HG03064 (cell line): ENCODE data around the gene STC2.
"Not testable (repeated sequence)": the region's sequence is repeated elsewhere in the genome, so short reads cannot be mapped to it uniquely, and the experiment has no call there.

Source experiments
- ATAC-seq: cut with Tn5 transposase; IDR thresholded peaks from one replicate; pipeline ENCODE4 v1.9.1; 2021; ENCODE audit warnings: low read depth; ENCODE audit not compliant: unreplicated experiment

Gene STC2

DNA sequence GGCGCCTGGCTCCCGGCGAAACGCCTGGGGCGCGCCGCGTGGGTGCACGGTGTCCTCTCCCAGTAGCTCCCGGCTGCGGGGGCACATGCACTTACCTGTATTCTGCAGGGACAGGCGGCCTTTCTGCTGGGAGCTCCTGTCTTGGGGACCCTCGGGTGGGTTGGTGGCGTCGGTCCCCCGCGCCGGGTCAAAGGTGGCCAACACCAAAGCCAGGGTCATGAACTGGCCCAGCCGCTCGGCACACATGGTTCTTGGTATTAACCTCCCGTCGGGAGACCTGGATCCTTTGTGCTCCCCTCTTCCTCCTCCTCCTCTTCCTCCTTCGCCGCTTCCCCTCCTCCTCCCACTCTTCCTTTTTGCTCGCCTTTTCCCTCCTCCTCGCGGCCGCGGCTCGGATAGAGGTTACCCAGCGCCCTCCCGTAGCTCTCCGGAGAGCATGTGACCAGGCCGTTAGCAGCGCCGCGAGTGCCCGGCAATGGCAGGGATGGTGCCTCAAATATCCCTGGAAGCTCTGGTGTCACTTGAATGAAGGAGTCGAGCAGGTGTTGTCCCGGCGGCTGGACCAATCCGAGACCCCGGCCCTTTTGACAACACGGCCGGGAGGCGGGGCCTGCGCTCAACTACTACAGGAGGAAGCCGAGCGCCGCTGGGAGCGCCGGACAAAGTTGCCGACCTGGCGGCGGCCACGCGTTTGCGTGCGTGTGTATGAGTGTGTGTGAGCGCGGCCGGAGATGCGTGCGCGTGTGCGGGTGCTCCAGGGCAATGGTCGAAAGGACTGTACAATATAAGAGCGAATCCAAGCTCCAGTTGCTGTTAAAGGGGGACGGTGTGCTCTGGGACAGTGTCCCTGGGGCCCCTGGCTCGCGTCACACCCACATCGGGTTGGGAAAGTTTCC lies at the start of gene STC2:
TSS of gene STC2 (minus strand) at position 467 of the 896 bp plus-strand sequence. CDS start at position 246, 221 bp downstream.
- ATAC-seq, result peak; percentile 50

GRCh38 chr5:173371400-173371799 lies 43.2 kb upstream of the STC2 start:
- no peak for ATAC-seq

- not testable (repeated sequence) for ATAC-seq
Measured at GRCh38 chr5:173363406-173363805, 35.2 kb upstream of the STC2 start.

DNA sequence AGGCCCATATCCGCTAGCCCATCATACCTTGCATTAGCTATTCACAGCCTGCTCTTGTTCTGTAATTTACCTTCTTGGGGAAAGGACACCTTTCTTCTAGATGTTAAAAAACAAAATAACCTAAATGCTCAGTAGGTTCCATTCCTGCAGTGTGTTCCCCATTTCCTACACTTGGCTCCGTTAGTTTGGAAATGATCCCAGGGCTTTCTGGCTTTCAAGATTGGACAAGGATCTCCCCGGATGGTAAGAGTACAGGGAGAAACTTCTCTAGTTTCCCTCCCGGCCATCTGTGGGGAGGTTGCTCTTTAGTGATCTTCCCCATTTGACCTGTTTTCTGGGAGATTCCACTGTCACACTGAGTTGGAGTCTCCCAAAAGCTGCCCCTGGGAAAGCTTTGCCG lies 27.3 kb upstream of the STC2 start:
- no peak for ATAC-seq

DNA sequence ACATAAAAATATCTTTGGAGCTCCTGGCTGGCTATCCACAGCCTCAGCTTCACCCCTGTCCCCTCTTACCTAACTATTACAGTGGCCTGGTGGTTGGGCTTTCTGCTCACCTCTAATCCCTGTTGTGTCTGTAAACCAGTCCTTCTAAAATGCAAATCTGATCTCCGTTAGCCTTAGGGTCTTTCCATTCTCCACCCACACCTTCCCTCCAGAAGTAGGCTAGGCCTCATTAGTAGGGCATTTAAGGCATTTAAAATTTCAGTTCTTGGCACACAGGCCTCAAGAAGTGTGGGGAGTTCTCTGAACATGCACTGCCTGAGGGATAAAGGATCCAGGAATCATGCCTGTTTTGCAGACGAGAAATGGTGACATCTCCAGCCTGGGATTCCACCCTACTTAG lies 26.4 kb upstream of the STC2 start:
- ATAC-seq, result no peak

DNA sequence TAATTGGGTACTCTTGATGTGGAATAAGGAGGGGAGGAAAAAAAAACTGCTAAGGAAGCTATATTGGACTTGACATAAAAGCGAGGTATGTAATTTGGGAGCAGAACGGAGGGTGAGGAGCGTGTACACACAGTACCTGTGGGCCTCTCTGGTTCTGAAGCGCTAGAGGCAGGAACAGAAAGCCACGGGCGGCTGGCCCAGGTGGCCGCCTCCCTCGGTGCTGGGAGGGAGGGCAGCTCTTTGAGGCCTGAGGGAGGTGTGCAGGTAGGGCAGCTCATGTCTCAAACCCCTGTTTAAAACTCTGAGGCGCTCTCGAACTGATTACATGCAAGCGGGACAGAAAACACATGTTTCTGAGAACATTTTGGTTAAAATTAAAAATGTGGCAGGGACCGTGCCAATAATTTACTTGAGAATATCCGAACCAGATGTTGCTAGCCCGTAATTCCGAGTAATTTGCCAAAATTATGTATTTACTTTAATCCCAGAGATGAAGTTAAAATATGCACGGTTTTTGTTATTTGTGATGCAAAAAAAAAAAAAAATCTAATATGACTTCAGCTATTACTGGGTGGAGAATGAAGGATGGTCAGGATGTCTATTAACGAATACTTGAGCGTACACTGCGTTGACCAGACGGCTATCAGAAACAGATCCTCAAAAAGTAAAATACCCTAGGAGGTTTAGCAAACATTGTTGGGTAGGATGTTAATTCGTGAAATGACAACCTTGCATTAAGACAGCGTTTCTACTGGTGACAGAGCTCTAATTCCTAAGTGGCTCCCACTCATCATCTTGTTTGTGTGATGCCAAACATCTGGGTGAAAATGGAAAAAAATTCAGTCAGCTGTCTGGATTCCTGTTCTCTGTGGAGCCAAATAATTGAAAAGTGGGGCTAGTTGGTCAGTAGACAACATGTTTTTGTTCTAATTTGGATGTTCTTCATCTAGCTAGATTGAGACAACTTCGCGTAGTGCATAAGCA lies 24.4 kb upstream of the STC2 start:
- ATAC-seq, result no peak

DNA sequence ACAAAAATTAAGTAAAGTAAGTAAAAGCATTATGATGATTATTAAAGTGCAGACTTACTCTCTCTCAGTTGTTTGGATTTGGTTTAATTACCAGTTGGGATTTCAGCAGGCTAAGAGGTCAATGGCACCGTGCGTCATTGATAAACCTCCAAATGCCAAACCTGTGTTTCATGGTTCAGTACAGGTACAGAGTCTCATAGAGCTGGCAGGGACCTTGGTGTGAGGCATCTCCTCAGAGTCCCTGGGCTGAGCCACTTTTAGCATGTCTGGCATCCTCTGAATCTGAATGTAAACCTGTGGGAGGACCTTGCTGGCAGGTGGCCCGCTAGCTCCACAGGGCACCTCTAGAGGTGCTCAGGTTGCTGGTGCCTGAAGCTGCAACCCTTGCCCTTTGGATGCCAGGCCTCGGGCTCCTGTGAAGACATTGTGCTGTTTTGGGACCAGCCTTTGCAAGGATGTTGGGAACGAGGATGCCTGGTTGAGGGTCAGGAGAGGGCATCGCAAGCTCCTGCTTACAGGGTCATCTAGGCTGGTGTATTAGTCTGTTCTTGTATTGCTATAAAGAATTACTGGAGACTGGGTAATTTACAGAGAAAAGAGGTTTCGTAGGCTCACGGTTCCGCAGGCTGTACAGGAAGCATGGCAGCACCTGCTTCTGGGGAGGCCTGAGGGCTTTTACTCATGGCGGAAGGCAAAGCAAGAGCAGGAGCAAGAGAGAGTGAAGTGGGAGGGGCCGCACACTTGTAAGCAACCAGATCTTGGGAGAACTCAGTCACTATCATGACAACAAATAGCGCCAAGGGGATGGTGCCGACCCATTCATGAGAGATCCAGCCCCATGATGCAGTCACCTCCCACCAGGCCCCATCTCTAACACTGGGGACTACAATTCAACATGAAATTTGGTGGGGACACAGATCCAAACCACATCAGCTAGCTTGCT lies 14.9 kb upstream of the STC2 start:
- ATAC-seq, result no peak

DNA sequence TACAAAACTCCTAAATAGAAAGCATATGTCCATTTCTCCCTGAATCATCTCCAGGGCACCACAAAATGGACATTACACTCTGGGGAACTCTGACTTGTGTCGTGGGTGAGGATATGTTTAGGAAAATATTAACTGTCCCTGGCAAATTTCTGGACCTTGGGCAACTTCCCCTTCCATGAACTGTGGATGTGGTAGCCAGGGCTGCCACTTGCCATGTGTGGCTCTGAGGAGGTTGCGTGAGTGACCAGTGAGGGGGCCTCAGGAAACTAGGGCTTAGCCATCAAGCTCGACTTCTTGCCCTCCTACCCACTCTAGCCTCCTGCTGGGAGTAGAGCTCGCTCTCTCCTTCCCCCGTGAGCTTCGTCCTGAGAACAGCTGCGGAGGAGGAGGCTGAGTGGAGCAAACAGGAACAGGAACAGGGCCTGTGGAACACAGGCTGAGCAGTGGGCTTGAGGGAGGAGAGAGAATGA lies 13.8 kb upstream of the STC2 start:
- ATAC-seq, result no peak

DNA sequence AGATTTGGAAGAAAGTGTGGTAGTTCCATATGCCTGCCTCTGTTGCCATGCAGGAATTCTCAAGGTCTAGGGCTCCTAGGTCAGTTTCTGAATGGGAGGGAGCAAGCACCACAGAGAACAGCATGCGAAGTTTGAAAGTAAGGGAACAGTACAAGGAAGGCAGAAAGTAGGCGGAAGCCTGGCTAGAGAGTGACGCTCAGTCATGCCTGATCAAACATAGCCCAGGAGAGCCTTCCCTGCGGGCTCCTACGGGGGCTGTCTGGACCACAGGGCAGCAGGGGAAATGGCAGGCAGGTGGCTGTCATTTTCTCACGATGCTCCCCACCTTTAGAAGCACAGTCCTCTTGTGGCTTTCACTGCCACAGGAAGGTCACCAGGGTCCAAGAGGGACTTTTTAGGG lies 12.8 kb upstream of the STC2 start:
- ATAC-seq, result no peak

DNA sequence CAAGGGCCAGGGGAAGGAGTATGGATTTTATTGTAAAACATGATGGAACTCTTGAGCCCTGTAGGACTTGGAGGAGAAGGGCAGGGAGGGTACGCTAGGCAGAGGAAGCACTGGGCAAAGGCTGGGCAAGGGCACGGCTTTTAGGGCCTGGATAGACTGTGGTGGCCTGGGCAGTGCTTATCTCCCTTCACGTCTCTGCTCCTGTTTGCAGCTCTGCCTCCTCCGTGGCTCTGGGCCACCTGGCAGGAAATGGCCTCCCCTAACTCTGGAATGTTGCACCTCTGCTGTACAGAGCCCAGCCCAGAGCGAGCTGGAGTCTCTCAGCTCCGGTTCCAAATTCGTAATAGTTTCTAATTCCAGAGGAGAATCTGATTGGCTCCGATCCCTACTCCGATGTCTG lies 12.2 kb upstream of the STC2 start:
- no peak for ATAC-seq

DNA sequence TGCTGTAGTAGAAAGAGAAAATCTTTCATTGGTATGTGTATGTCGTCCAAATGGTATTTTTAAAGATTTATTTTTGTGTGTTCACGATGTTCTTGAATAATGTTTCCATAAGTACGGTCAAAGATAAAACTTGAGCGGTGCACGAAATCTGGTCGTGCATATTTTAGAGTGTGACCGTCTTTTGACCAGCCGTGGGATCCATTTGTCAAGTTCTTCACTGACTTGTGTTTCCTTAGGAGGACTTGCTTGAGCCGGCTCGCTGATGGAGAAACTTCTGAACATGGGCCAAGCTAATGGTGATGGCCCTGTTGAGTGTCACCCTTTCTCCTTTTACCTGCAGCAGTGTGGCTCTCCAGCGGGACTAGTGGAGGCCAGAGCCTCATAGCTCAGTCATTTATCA lies 11.1 kb upstream of the STC2 start:
- ATAC-seq, result no peak

DNA sequence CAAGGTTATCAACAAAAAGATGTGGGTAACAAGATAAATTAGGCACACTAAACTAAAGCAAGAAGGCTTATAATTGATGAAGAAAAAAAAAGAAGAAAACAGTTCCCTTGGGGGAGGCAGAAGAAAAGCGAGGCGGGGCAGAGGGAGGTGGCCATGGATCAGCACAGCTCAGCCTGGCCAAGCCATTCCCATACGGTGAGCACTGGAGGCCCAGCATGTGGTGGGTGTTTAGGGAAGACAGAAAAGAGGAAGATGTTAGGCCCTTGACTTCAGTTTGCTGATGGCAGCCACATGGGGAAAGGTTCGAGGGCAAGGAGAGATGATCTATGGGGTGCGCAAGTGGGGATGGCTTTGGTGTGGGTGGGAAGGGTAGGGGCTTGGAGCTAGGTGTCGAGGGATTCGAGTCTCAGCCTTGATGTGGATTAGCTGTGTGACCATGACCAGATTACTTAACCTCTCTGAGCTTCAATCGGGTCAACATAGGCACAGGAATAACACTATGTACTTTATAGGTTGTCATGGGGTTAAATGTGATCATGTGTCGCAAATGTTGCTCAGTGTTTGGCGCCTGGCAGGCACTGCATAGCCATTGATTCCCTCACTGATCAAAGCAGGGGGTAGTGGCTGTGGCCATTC lies 10.3 kb upstream of the STC2 start:
- no peak for ATAC-seq

DNA sequence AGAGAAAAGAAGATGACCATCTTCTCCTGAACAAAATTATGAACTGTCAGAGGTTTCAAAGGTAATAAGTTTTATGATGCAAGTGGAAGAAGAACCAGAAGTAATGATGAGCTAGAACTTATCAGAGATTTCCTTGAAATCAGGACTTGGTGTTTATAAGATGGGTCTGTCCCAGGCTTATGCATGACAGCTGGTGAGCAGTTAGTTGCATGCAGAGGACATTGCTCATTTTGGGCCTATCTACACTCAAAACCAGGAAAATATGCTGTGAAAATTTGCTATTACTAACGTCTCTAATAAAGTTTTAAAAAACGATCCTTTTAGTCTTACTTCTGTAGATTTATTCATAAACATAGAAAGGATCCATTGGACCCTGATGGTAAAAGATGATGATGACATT lies 6.6 kb upstream of the STC2 start:
- ATAC-seq, result no peak

DNA sequence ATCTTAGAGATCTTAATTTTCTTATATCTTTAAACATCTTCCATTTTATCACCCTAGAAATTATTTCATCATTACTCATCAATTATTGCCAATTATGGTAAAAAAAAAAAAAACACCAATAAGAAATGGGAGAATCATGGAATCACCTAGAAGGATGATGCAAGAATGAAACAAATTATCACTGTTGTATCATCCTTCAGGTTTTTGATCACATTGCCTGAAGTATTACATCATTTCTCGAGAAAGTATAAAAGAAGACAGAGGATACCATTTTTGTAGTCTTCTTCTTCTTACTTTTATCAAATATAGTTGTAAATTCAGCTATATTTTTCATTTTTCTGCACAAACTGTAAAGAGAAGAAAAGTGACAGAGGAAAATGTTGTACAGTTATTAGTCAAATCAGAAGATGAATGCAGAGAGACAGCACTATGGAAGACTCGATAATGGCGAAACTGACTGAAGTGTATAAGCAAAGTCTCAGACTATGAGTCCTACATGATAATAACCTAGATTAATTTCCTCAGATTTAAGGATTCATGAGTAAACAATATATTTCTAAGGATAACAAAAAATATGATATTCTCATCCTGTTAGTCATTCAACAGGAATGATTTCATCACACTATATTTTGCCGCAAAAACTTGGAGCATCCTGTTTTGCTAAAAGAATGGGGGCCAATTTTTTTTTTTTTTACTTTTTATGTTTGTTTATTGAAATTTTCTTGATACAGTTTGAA lies 5.9 kb upstream of the STC2 start:
- ATAC-seq, result no peak

DNA sequence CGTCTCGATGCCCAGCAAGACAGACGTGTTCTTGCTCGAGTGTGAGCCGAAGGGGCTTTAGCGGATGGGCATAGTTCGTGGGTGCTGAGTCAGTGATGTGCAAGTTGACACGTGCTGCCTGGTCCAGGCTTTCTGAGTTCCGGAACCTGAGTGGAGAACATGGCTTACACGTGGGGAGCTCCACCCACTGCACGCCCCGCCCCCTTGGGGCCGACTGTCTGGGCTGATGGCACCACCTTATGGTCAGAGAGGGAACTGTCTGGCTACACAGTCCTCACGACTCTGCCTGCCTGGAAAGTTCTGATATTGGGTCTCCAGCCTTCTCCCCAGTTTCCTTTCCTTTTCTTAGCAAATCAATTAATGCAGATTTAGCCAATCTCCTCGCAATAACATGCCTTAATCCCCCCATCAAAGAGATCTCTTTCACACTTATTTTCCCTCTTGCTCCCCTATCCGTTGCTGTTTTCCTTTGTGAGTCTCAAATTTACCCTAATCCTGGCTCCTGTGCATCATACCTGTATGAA lies 3.8 kb upstream of the STC2 start:
- no peak for ATAC-seq

GRCh38 chr5:173331287-173331686 lies 3.1 kb upstream of the STC2 start:
- ATAC-seq, result no peak

- no peak for ATAC-seq
Measured at GRCh38 chr5:173330338-173331206, 2.4 kb upstream of the STC2 start.
